ENCODE results near the gene ENOPH1.

Gene ENOPH1

DNA sequence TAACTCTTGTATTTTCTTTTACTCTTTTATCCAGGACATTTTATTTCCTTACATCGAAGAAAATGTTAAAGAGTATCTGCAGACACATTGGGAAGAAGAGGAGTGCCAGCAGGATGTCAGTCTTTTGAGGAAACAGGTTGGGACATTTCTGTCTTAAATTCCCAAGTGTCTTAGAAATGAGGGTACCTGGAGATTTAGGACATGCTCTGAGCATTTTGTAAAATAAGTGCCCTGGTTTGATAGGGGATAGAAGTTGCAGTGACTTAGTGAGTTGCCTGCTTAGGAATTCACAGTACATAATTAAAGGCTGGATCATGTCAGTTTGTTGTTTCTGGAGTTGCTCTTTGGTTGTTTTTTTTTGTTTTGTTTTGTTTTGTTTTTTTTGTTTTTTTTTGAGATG is 17.5 kb downstream of the ENOPH1 start:
- TF ChIP-seq, protein P1, sequence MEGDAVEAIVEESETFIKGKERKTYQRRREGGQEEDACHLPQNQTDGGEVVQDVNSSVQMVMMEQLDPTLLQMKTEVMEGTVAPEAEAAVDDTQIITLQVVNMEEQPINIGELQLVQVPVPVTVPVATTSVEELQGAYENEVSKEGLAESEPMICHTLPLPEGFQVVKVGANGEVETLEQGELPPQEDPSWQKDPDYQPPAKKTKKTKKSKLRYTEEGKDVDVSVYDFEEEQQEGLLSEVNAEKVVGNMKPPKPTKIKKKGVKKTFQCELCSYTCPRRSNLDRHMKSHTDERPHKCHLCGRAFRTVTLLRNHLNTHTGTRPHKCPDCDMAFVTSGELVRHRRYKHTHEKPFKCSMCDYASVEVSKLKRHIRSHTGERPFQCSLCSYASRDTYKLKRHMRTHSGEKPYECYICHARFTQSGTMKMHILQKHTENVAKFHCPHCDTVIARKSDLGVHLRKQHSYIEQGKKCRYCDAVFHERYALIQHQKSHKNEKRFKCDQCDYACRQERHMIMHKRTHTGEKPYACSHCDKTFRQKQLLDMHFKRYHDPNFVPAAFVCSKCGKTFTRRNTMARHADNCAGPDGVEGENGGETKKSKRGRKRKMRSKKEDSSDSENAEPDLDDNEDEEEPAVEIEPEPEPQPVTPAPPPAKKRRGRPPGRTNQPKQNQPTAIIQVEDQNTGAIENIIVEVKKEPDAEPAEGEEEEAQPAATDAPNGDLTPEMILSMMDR (IDR thresholded peaks at IDR 0.05; ENCODE audit: low read depth, low read length, missing control alignments): no peak
- in situ Hi-C loops (cut with HindIII; ENCODE audit: low pct_ligation_motif_present, low sequenced_read_pairs): no loop called here
- no peak overlapping the region for H3K4me3 ChIP-seq (ENCODE audit: low read depth, low read length)

GRCh38 chr4:82450966-82451755 is 20.8 kb downstream of the ENOPH1 start:
- Histone ChIP-seq H3K27ac (no peak overlapping the region), H3K4me3 (ENCODE audit: low read depth, low read length) (no peak overlapping the region), H3K36me3 (replicated peaks) (peaks cover 14% of the 10 kb centered on the region), H3K27me3 (replicated peaks) (no peaks in the 10 kb centered on the region)
- in situ Hi-C loops (cut with HindIII; ENCODE audit: low pct_ligation_motif_present, low sequenced_read_pairs): no loop called here
- DNase-seq: no peak
- TF ChIP-seq, protein P1 (IDR thresholded peaks at IDR 0.05; ENCODE audit: low read depth, low read length, missing control alignments): no peak

More for the DNA sequence above, 17.5 kb downstream of the ENOPH1 start:
- H3K36me3 ChIP-seq (replicated peaks): peaks cover 14% of the 10 kb centered on the region
- no peak for DNase-seq
- H3K27me3 ChIP-seq (replicated peaks): no peaks in the 10 kb centered on the region
- H3K27ac ChIP-seq: no peak overlapping the region

- TF ChIP-seq, protein P1 (IDR thresholded peaks at IDR 0.05; ENCODE audit: low read depth, low read length, missing control alignments): no peak
- in situ Hi-C loops (cut with HindIII; ENCODE audit: low pct_ligation_motif_present, low sequenced_read_pairs): no loop called here
These were observed 21.6 kb downstream of the ENOPH1 start for GRCh38 chr4:82452026-82452425.

DNA sequence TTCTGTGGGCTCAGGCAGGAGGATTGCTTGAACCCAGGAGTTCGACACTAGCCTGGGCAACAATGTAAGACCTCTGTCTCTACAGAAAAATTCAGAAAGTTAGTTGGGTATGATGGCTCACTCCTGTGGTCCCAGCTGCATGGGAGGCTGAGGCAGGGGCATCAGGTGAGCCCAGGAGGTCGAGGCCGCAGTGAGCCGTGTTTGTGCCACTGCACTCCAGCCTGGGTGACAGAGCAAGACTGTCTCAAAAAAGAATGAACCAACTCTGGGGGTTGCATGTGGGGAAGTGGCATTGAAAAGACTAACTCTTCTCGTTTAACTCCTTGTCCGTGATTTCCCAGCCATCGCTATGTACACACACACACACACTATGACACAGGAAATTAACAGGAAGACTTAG is 26.9 kb downstream of the ENOPH1 start:
- TF ChIP-seq, protein P1 (IDR thresholded peaks at IDR 0.05; ENCODE audit: low read depth, low read length, missing control alignments): no peak
- no peaks in the 10 kb centered on the region for H3K27me3 ChIP-seq (replicated peaks)
- no peak overlapping the region for H3K4me3 ChIP-seq (ENCODE audit: low read depth, low read length)
- H3K27ac ChIP-seq: no peak overlapping the region
- peaks cover 15% of the 10 kb centered on the region for H3K36me3 ChIP-seq (replicated peaks)
- in situ Hi-C loops (cut with HindIII; ENCODE audit: low pct_ligation_motif_present, low sequenced_read_pairs): no loop called here
- DNase-seq: no peak

More at GRCh38 chr4:82452026-82452425, 21.6 kb downstream of the ENOPH1 start:
- H3K27ac ChIP-seq: no peak overlapping the region
- H3K4me3 ChIP-seq (ENCODE audit: low read depth, low read length): no peak overlapping the region
- no peak for DNase-seq
- peaks cover 14% of the 10 kb centered on the region for H3K36me3 ChIP-seq (replicated peaks)
- H3K27me3 ChIP-seq (replicated peaks): no peaks in the 10 kb centered on the region

- DNase-seq: no peak
- no peaks in the 10 kb centered on the region for H3K27me3 ChIP-seq (replicated peaks)
- peaks cover 11% of the 10 kb centered on the region for H3K36me3 ChIP-seq (replicated peaks)
- in situ Hi-C loops (cut with HindIII; ENCODE audit: low pct_ligation_motif_present, low sequenced_read_pairs): no loop called here
- H3K27ac ChIP-seq: no peak overlapping the region
- TF ChIP-seq, protein P1 (IDR thresholded peaks at IDR 0.05; ENCODE audit: low read depth, low read length, missing control alignments): no peak
- H3K4me3 ChIP-seq (ENCODE audit: low read depth, low read length): no peak overlapping the region
These were observed 28.3 kb downstream of the ENOPH1 start for GRCh38 chr4:82458729-82459128.
